BJ (cell line): ENCODE data around the gene SUGCT. TPM values are rescaled to one million over a fixed set of nuclear protein-coding genes. Genes with fewer than 3 reads are reported as not detected.

ENCODE experiments used
- CTCF ChIA-PET: fragments of 350-600 bp; formaldehyde crosslinking; extraction: SDS; loops from one replicate; lab custom pipeline; 2021; ENCODE audit warnings: antibody characterized with exemption, inconsistent platforms; lab: Yijun Ruan, JAX
- POLR2A ChIA-PET: fragments of 300-600 bp; sonication (Branson Sonifier 250); formaldehyde crosslinking; extraction: SDS; loops from one replicate; lab custom pipeline; 2021; ENCODE audit warnings: antibody characterized with exemption; lab: Charles Lee
- DNase-seq: peaks from one replicate; pipeline ENCODE4 v3.0.0-alpha.2; 2011; ENCODE audit warnings: low read depth
- H3K27me3 ChIP-seq: 2 replicates; pipeline ENCODE4 v1.6.0; 2011; ENCODE audit warnings: low read length; ENCODE audit not compliant: control insufficient read depth, insufficient read depth
- H3K36me3 ChIP-seq: 2 replicates; pipeline ENCODE4 v1.5.1; 2011; ENCODE audit warnings: low read length; ENCODE audit not compliant: control insufficient read depth, insufficient read depth
- H3K4me3 ChIP-seq: 2 replicates; pipeline ENCODE4 v1.5.1; 2011; ENCODE audit warnings: low read depth, mild to moderate bottlenecking, control low read depth, low read length
- CTCF ChIP-seq: IDR thresholded peaks from 2 replicates; pipeline ENCODE4 v1.5.1; 2011; ENCODE audit warnings: low read depth, mild to moderate bottlenecking, control low read depth, inconsistent platforms, low read length, moderate library complexity; ENCODE audit not compliant: insufficient read depth
- polyA plus RNA-seq: library from polyadenylated mRNA; depleted of rRNA; stranded (reverse); fragments of >200 nt; gene quantifications from 2 replicates; pipeline ENCODE4 v1.2.3, GENCODE V29; 2011

SUGCT gene
- polyA plus RNA-seq, 1 experiment = 10.6 TPM

GRCh38 chr7:40194745-40195144, 59.9 kb downstream of the SUGCT start:
- no peaks in the 10 kb centered on the region for H3K36me3 ChIP-seq
- no peak for DNase-seq
- H3K4me3 ChIP-seq = no peak overlapping the region
- POLR2A ChIA-PET = interaction anchor here (0.7 kb wide), 1 partner anchor 25 kb away, joined by 7 read pairs; no protein-coding TSS in a partner anchor
- CTCF ChIA-PET = interaction anchor here (0.7 kb wide), 1 partner anchor 299 kb away, joined by 3 read pairs; no protein-coding TSS in a partner anchor
- TF ChIP-seq CTCF = no peak
- no peaks in the 10 kb centered on the region for H3K27me3 ChIP-seq

DNA sequence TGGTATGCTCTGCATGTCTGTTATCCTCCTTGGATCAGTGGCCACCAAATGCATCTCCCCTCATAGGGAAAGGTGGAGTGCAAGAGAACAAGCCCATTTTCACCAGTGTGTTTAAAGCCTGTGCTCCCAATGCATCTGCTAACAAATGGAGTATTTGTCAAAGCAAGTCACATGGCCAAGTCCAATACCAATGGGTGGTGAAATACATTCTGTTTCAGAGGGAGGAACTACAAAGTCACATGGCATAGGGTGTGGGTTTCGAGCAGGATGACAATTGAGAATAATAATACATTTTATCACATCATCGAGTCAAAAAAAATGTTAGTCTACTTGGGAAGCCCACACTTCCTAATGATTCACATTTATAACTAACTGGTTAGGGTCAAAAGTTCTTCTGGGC, 62.7 kb downstream of the SUGCT start:
- H3K4me3 ChIP-seq = no peak overlapping the region
- H3K27me3 ChIP-seq = no peaks in the 10 kb centered on the region
- CTCF ChIA-PET = no interaction called here
- TF ChIP-seq CTCF = no peak
- no peaks in the 10 kb centered on the region for H3K36me3 ChIP-seq
- DNase-seq = no peak
- POLR2A ChIA-PET = no interaction called here

GRCh38 chr7:40199076-40199802, 64.4 kb downstream of the SUGCT start:
- ChIA-PET POLR2A (no interaction called here), CTCF (interaction anchor here (1.0 to 1.6 kb wide), 6 partner anchors 9 to 598 kb away, joined by 3 to 8 read pairs (median 3); no protein-coding TSS in a partner anchor)
- Histone ChIP-seq H3K4me3 (no peak overlapping the region), H3K27me3 (no peaks in the 10 kb centered on the region), H3K36me3 (no peaks in the 10 kb centered on the region)
- peak; percentile 60 for TF ChIP-seq CTCF
- peak; percentile 70 for DNase-seq

- ChIA-PET POLR2A (interaction anchor here (0.7 kb wide), 1 partner anchor 1472 kb away, joined by 4 read pairs; no protein-coding TSS in a partner anchor), CTCF (interaction anchor here (0.8 to 2.5 kb wide), 3 partner anchors 9 to 24 kb away, joined by 3 to 5 read pairs (median 4); no protein-coding TSS in a partner anchor)
- DNase-seq = no peak
- Histone ChIP-seq H3K4me3 (no peak overlapping the region), H3K36me3 (no peaks in the 10 kb centered on the region), H3K27me3 (no peaks in the 10 kb centered on the region)
- no peak for TF ChIP-seq CTCF
Observed at GRCh38 chr7:40200791-40201190, 66.0 kb downstream of the SUGCT start.

DNA sequence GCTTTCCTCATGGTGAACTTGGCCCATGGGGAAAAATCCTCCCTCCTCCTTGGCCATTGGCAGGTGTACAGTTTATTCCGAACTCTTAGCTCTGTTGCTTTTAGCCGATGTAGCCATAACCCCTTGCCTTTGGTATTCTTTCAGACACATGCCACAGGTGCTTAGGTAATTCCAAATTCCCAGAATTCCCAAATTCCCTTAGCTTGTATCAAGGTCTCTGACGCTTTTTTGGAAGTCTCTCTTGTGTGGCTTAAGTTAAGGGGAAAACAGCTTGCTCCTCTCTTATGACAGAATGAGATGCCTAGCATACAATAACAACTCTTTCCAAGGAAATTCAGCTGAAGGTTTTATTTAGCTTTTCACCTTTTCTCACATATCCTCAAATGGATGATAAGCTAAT, 68.0 kb downstream of the SUGCT start:
- Histone ChIP-seq H3K36me3 (no peaks in the 10 kb centered on the region), H3K4me3 (no peak overlapping the region), H3K27me3 (no peaks in the 10 kb centered on the region)
- ChIA-PET POLR2A (no interaction called here), CTCF (interaction anchor here (2.5 kb wide), 1 partner anchor 8 kb away, joined by 5 read pairs; no protein-coding TSS in a partner anchor)
- TF ChIP-seq CTCF = no peak
- no peak for DNase-seq
